ENCODE results near the gene DMRT1.

The DMRT1 gene

DNA sequence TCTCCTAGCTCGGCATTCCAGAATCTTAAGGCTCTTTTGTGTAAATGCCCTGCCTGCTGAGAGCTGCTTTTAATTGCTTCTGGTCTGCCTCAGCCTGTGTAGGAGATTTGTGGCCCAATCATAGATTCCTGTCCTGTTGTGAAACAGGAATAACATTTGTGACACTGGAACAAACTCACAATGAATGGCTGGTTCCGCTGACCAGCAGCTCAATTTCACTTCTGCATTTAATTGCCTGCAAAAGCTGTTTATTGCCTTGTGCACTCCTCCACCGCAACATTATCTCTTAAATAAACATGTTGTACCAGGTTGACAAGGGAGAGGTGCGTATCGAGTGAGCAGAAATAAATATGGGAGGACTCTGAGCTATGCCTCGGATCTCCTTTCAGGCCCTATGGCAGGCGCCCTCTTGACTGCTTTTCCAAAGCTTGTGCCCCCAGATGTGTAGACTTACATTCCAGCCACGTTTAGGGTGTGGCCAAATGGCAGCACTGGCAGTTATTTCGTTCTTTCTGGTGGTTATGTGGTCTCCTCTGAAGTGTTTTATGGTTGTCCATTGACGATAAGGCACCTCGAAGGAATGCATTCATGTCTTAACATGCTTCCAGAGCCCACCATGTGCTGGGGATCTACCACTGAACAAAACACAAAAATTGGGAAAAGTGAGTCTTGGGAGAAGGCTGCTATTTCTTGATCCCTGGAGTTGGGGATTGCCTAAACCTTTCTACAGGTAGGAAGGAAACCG is 58.1 kb downstream of the DMRT1 start (continued):
- TF ChIP-seq ZNF510 (tag by site-specific recombination; IDR thresholded peaks at IDR 0.05; ENCODE audit: insufficient replicate concordance) (no peak), ZNF10 (tag by site-specific recombination; IDR thresholded peaks at IDR 0.05) (0 out of 2 replicates have a peak, but pooled peaks have one; percentile 21), ZNF580 (tag by site-specific recombination; IDR thresholded peaks at IDR 0.05) (peak; percentile 86), KLF16 (tag by site-specific recombination; IDR thresholded peaks at IDR 0.05) (no peak), GFI1B (tag by site-specific recombination; IDR thresholded peaks at IDR 0.05) (peak; percentile 64; the same call in 1 of the 2 replicates), ZNF114 (tag by site-specific recombination; IDR thresholded peaks at IDR 0.05) (no peak), KLF8 (tag by site-specific recombination; IDR thresholded peaks at IDR 0.05) (0 out of 2 replicates have a peak, but pooled peaks have one; percentile 51), FEZF1 (tag by site-specific recombination; IDR thresholded peaks at IDR 0.05) (peak; percentile 97), ZXDB (tag by site-specific recombination; IDR thresholded peaks at IDR 0.05) (peak; percentile 87), ZNF596 (tag by site-specific recombination; IDR thresholded peaks at IDR 0.05) (0 out of 2 replicates have a peak, but pooled peaks have one; percentile 15), GLI2 (tag by site-specific recombination; IDR thresholded peaks at IDR 0.05; ENCODE audit: borderline replicate concordance, low read depth) (peak; percentile 52; the same call in 1 of the 2 replicates), SP7 (tag by site-specific recombination; IDR thresholded peaks at IDR 0.05) (peak; percentile 86), OSR2 (tag by site-specific recombination; IDR thresholded peaks at IDR 0.05) (peak; percentile 89), ZNF529 (tag by site-specific recombination; IDR thresholded peaks at IDR 0.05; ENCODE audit: insufficient replicate concordance) (no peak), BCL11A (tag by site-specific recombination; IDR thresholded peaks at IDR 0.05; ENCODE audit: low read depth) (peak; percentile 86), ZNF629 (tag by site-specific recombination; IDR thresholded peaks at IDR 0.05) (peak; percentile 61; the same call in 1 of the 2 replicates), ZSCAN5A (tag by site-specific recombination; IDR thresholded peaks at IDR 0.05) (no peak), ZNF19 (tag by site-specific recombination; IDR thresholded peaks at IDR 0.05; ENCODE audit: low read depth) (no peak), OVOL3 (tag by site-specific recombination; IDR thresholded peaks at IDR 0.05) (peak; percentile 53; the same call in 1 of the 2 replicates), GLI4 (tag by site-specific recombination; IDR thresholded peaks at IDR 0.05) (no peak), ZNF610 (tag by site-specific recombination; IDR thresholded peaks at IDR 0.05; ENCODE audit: borderline replicate concordance) (peak; percentile 83; the same call in 1 of the 2 replicates), ZFHX2 (tag by site-specific recombination; conservative IDR thresholded peaks at IDR 0.05) (0 out of 2 replicates have a peak, but pooled peaks have one; percentile 25), WT1 (tag by site-specific recombination; IDR thresholded peaks at IDR 0.05) (peak; percentile 98), ZNF664 (tag by site-specific recombination; IDR thresholded peaks at IDR 0.05) (no peak), ATF2 (tag by site-specific recombination; IDR thresholded peaks at IDR 0.05; ENCODE audit: low read depth) (no peak), ZFP69B (tag by site-specific recombination; IDR thresholded peaks at IDR 0.05) (0 out of 2 replicates have a peak, but pooled peaks have one; percentile 39), KLF9 (tag by site-specific recombination; IDR thresholded peaks at IDR 0.05; ENCODE audit: low read depth) (0 out of 2 replicates have a peak, but pooled peaks have one; percentile 33)
- TF ChIP-seq, protein P1, sequence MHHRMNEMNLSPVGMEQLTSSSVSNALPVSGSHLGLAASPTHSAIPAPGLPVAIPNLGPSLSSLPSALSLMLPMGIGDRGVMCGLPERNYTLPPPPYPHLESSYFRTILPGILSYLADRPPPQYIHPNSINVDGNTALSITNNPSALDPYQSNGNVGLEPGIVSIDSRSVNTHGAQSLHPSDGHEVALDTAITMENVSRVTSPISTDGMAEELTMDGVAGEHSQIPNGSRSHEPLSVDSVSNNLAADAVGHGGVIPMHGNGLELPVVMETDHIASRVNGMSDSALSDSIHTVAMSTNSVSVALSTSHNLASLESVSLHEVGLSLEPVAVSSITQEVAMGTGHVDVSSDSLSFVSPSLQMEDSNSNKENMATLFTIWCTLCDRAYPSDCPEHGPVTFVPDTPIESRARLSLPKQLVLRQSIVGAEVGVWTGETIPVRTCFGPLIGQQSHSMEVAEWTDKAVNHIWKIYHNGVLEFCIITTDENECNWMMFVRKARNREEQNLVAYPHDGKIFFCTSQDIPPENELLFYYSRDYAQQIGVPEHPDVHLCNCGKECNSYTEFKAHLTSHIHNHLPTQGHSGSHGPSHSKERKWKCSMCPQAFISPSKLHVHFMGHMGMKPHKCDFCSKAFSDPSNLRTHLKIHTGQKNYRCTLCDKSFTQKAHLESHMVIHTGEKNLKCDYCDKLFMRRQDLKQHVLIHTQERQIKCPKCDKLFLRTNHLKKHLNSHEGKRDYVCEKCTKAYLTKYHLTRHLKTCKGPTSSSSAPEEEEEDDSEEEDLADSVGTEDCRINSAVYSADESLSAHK (tag by site-specific recombination; IDR thresholded peaks at IDR 0.05): peak; percentile 78; the same call in 1 of the 2 replicates

Measured in HEK293 (cell line).